Muscle layer of duodenum (tissue), 2 donors: ENCODE measurements around the gene RHOC.
A peak's percentile ranks its signal among the peaks of the same experiment; 100 is the strongest.
"Not testable (repeated sequence)": the region's sequence is repeated elsewhere in the genome, so short reads cannot be mapped to it uniquely, and the experiment has no call there.

Experiments used
- H3K27ac ChIP-seq: one replicate; pipeline ENCODE4 v1.7.0; 2013; ENCODE audit warnings: mild to moderate bottlenecking, low read length
- H3K27me3 ChIP-seq: one replicate; pipeline ENCODE4 v1.7.0; 2013; ENCODE audit warnings: low read depth, mild to moderate bottlenecking, control low read depth, low read length
- H3K36me3 ChIP-seq, 2 donors: one replicate each; pipeline ENCODE4 v1.7.0; 2013; ENCODE audit warnings: low read length in 2 of 2, control low read depth in 1 of 2, mild to moderate bottlenecking in 1 of 2; ENCODE audit not compliant: insufficient read depth in 2 of 2, control insufficient read depth in 1 of 2
- H3K4me1 ChIP-seq, 2 donors: one replicate each; pipeline ENCODE4 v1.7.0; 2013; ENCODE audit warnings: low read length in 2 of 2, mild to moderate bottlenecking in 2 of 2, control low read depth in 1 of 2, moderate library complexity in 1 of 2; ENCODE audit not compliant: insufficient read depth in 2 of 2, control insufficient read depth in 1 of 2
- H3K4me3 ChIP-seq, 2 donors: one replicate each; pipeline ENCODE4 v1.7.0; 2013; ENCODE audit warnings: low read length in 2 of 2, low read depth in 1 of 2, mild to moderate bottlenecking in 1 of 2
- H3K9me3 ChIP-seq, 2 donors: one replicate each; pipeline ENCODE4 v1.7.0; 2013; ENCODE audit warnings: low read length in 2 of 2, control low read depth in 1 of 2, mild to moderate bottlenecking in 1 of 2; ENCODE audit not compliant: control insufficient read depth in 1 of 2
- donor health status: healthy.

RHOC gene

GRCh38 chr1:112727716-112728115 lies 20.8 kb upstream of the RHOC start:
- Histone ChIP-seq H3K9me3 (no peaks in the 10 kb centered on the region), H3K27ac (no peak overlapping the region), H3K4me3 (no peak overlapping the region)

DNA sequence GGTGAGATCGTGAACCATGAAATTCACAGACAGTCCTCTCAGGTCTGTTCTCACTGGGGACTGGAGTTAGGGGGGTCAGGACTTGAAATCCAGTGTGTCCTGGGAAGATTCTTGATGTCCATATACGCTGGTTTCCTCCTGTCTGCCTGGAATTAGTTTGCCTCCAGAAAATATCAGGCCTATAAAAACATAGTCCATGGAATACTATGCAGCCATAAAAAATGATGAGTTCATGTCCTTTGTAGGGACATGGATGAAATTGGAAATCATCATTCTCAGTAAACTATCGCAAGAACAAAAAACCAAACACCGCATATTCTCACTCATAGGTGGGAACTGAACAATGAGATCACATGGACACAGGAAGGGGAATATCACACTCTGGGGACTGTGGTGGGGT lies 17.3 kb upstream of the RHOC start:
- H3K36me3 ChIP-seq, H3K4me3 ChIP-seq, H3K27ac ChIP-seq, H3K27me3 ChIP-seq, H3K9me3 ChIP-seq, H3K4me1 ChIP-seq: not testable (repeated sequence)

More at GRCh38 chr1:112727716-112728115, 20.8 kb upstream of the RHOC start:
- Histone ChIP-seq H3K27me3 (no peaks in the 10 kb centered on the region), H3K4me1 (no peaks in the 10 kb centered on the region), H3K36me3 (no peaks in the 10 kb centered on the region)

GRCh38 chr1:112723511-112723839 lies 16.5 kb upstream of the RHOC start:
- no peak overlapping the region for H3K27ac ChIP-seq
- no peak overlapping the region for H3K4me3 ChIP-seq
- H3K27me3 ChIP-seq = peaks cover 3% of the 10 kb centered on the region
- no peaks in the 10 kb centered on the region for H3K36me3 ChIP-seq
- H3K9me3 ChIP-seq = no peaks in the 10 kb centered on the region
- H3K4me1 ChIP-seq = peaks cover 0 to 13% of the 10 kb centered on the region in 2 donors

GRCh38 chr1:112722601-112723510 lies 15.9 kb upstream of the RHOC start:
- Histone ChIP-seq H3K4me3 (no peak overlapping the region), H3K4me1 (peaks cover 0 to 14% of the 10 kb centered on the region in 2 donors), H3K27ac (no peak overlapping the region), H3K36me3 (no peaks in the 10 kb centered on the region), H3K27me3 (peaks cover 3% of the 10 kb centered on the region), H3K9me3 (no peaks in the 10 kb centered on the region)

DNA sequence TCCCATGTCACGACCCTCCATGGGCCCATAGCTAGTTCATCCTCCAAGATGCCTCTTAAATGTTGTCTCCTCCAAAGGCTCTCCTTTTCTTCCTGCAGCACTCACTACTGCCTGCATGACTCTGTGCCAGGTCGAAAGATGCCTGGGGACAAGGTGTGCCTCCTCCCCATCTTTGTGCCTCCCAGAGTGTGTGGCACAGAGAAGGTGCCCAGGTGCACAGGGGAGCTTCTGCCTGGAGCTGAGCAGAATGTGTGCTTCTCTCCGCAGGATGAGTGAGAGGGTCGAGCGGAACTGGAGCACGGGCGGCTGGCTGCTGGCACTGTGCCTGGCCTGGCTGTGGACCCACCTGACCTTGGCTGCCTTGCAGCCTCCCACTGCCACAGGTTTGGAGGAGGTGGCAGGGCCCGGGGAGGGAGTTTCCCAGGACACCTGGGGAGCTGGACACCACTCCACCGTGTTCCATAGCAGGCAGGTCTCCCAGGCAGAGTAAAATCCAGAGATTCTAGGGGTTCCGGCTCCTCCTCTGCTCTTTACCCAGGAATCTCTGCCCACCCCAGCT lies 15.1 kb upstream of the RHOC start:
- Histone ChIP-seq H3K27ac (no peak overlapping the region), H3K4me3 (no peak overlapping the region), H3K9me3 (no peaks in the 10 kb centered on the region), H3K36me3 (no peaks in the 10 kb centered on the region), H3K4me1 (peaks cover 0 to 14% of the 10 kb centered on the region in 2 donors), H3K27me3 (peaks cover 3% of the 10 kb centered on the region)

- H3K36me3 ChIP-seq, H3K27ac ChIP-seq, H3K9me3 ChIP-seq, H3K27me3 ChIP-seq, H3K4me3 ChIP-seq: not testable (repeated sequence)
- H3K4me1 ChIP-seq = peaks cover 0 to 14% of the 10 kb centered on the region in 2 donors
Measured at GRCh38 chr1:112721294-112721693, 14.4 kb upstream of the RHOC start.

GRCh38 chr1:112720800-112721199 lies 13.9 kb upstream of the RHOC start:
- H3K27me3 ChIP-seq = peaks cover 3% of the 10 kb centered on the region
- no peak overlapping the region for H3K27ac ChIP-seq
- no peak overlapping the region for H3K4me3 ChIP-seq
- H3K9me3 ChIP-seq = no peaks in the 10 kb centered on the region
- H3K4me1 ChIP-seq = peaks cover 0 to 17% of the 10 kb centered on the region in 2 donors
- H3K36me3 ChIP-seq = no peaks in the 10 kb centered on the region

- Histone ChIP-seq H3K4me1 (peaks cover 0 to 25% of the 10 kb centered on the region in 2 donors), H3K36me3 (no peaks in the 10 kb centered on the region), H3K9me3 (no peaks in the 10 kb centered on the region), H3K27ac (no peak overlapping the region), H3K4me3 (no peak overlapping the region), H3K27me3 (peaks cover 3% of the 10 kb centered on the region)
Measured at GRCh38 chr1:112719706-112720105, 12.8 kb upstream of the RHOC start.

DNA sequence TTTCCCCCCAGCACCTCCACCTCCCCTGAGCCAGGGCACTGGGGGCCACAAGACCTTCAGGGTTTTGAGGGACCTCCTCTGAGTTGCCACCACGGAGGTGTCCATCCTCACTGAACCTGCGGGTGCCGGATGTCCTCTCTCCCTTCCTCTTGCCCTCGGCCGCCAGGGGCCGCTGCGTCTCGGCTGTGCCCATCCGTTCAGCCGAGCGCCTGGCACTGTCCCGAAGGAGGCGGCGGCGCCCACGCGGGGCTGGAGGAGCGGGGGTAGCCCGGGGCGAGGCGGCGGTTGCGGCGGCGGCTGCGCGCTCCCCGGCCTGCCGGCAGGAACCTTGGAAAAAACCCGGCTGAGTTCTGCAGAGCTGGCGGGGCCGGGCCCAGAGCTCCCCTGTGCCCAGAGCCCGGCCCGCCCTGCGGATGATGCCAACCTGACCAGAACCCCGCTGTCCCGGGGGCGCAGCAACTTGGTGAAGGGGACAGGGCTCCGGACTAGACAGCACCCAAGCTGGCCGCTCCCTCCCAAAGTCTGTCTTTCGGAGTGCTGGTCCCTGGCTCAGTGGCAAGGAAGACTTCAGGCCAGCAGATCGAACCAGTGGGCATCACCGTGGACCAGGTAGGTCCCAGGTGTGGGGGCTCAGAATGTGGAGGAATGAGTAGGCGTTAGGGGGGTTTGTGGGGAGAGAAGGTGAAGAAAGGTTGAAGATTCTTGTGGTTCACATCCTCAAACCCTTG lies 11.9 kb upstream of the RHOC start:
- peaks cover 3% of the 10 kb centered on the region for H3K27me3 ChIP-seq
- peaks cover 3 to 32% of the 10 kb centered on the region in 2 donors for H3K4me1 ChIP-seq
- peak overlapping the region in 1 of 2 donors; percentile 49 for H3K4me3 ChIP-seq
- no peak overlapping the region for H3K27ac ChIP-seq
- no peaks in the 10 kb centered on the region for H3K36me3 ChIP-seq
- no peaks in the 10 kb centered on the region for H3K9me3 ChIP-seq

DNA sequence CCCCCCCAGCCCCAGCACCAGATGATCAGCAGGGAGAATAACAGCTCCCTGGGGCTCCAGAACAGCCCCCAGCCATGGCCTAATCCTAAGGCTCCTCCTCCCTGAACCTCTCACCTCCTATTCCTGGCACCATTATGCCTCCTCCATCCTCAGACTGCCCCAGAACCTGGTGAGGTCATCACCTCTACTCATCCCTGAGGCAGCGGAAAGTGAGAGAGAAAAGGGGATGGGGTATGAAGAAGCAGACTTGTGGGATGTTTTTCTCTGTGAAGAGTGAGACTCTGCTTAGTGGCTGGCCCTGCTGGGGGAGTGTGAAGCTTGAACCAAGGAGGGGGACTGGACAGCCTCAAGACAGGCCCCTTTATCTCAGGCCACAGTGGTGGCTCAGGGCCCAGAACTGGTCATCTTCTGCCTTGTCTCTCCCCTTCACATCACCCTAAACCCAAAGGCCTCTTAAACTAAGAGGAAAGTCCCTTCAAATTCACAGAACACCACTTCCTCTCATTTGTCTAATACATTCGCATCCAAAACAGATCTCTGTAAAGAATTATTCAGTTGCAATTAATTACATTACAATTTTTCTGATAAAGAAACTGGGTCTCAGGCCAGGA lies 10.4 kb upstream of the RHOC start:
- Histone ChIP-seq H3K4me1 (peaks cover 3 to 33% of the 10 kb centered on the region in 2 donors), H3K36me3 (no peaks in the 10 kb centered on the region), H3K27me3 (peaks cover 3% of the 10 kb centered on the region), H3K4me3 (no peak overlapping the region), H3K27ac (no peak overlapping the region), H3K9me3 (no peaks in the 10 kb centered on the region)

DNA sequence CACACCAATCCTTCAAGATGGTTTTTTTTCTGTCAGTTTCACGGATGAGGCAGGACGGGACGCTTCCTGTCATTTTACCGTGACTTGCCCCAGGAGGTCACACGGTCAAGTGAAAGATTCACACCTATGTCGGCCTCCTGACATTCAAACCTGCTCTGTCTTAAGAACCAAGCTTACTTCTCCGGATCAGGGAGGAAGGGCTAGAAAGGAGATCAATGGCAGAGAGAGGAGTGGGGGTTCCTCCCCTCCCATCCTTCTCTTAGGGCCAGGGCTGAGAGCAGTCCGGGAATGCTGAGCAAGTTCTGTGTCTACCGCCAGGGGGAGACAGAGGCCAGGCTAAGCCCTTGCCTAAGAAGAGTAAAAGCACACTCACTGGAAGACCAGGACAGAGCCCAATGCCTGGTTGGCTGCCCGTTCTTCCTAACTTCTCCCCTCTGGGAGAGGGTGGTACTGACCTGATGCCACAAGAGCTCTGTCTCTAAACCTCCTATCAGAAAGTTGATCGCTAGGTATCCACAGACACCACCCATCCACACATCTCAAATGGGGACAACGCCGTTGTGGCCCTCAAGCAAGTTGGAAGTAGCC lies 9.3 kb upstream of the RHOC start:
- H3K9me3 ChIP-seq = no peaks in the 10 kb centered on the region
- peaks cover 3 to 31% of the 10 kb centered on the region in 2 donors for H3K4me1 ChIP-seq
- H3K36me3 ChIP-seq = no peaks in the 10 kb centered on the region
- peak overlapping the region; percentile 72 to 79 for H3K4me3 ChIP-seq
- H3K27me3 ChIP-seq = peaks cover 3% of the 10 kb centered on the region
- no peak overlapping the region for H3K27ac ChIP-seq
